Smooth muscle cell of the coronary artery (primary cell): ENCODE results near the gene PPP1R3D. TPM values are rescaled to one million over a fixed set of nuclear protein-coding genes. Genes with fewer than 3 reads are reported as not detected.

ENCODE experiments used
- total RNA-seq: library from RNA; depleted of rRNA; stranded (reverse); fragments of >200 nt; gene quantifications from 2 replicates; pipeline ENCODE4 v1.2.3, GENCODE V29; 2014; ENCODE audit warnings: low replicate concordance

The PPP1R3D gene
- 4.2 and 4.4 TPM in 2 replicates for total RNA-seq

GRCh38 chr20:59940129-59940955, at the start of gene PPP1R3D, which contains the start of gene FAM217B:
Gene PPP1R3D, minus strand, starts transcription at chr20:59940305. Its CDS starts 374 bp downstream, at chr20:59939931.
Gene FAM217B, plus strand, starts transcription at chr20:59940389. Its CDS starts 3,555 bp downstream, at chr20:59943944.

GRCh38 chr20:59958123-59958522, 18.0 kb upstream of the PPP1R3D start, which contains the start of gene CDH26:
Gene CDH26, plus strand, starts transcription at chr20:59958423. Its CDS starts 304 bp downstream, at chr20:59958727.

GRCh38 chr20:59933296-59933848, 6.7 kb downstream of the PPP1R3D start, which contains the start of gene SYCP2:
Gene SYCP2, minus strand, starts transcription at chr20:59933637. Its CDS starts 11,224 bp downstream, at chr20:59922413.

Other genes with a start within 250 kb of the PPP1R3D start
- gene SYCP2, start 6.7 kb downstream of the PPP1R3D start, total RNA-seq: 0.45 and 0.70 TPM in 2 replicates
- 2.7 and 4.4 TPM in 2 replicates for gene FAM217B, start 84 bp upstream of the PPP1R3D start, total RNA-seq
- gene CDH26, start 18.1 kb upstream of the PPP1R3D start, total RNA-seq: under 0.01 and 0.23 TPM in 2 replicates